Measurements from ENCODE around the gene LMX1B.

LMX1B gene

DNA sequence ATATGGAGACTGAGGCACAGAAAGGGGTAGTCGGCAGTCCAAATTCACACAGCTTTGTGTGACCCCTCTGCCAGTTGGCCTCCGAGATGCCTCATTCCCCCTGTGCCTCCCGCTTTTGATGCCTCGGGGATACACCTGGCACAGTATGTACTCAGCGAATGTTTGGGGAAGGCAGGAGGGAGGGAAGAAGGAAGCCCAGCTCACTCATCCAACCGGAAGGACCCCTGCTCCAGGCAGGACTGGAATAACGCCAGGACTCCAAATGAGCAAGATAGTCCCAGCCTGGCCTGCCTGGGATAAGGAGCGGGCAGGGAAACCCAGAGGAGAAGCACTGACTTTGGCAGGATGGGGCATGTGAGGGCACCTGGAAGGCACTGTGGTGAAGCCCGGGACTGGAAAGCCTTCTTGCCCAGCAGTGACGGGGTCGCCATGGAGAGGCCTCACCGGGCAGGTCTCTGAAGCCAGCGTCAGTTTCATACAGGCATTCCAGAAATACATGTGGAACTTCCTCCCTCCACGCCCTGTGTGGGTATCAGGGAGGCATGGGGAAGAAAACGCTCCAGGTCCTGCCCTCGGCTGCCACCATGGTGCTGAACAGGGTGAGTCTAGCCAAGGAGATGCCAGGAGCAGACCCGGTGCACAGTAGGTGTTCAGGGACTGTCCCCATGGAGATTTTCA, 20.3 kb downstream of the LMX1B start:
- no peaks in the 10 kb centered on the region for H3K27me3 ChIP-seq (ENCODE audit: low read length)
- no peaks in the 10 kb centered on the region for H3K9me2 ChIP-seq (replicated peaks; ENCODE audit: insufficient read depth, low read length)
- no peak overlapping the region for H3K27ac ChIP-seq (ENCODE audit: low read depth, low read length)
- H3K4me3 ChIP-seq (ENCODE audit: insufficient read depth, low read length, poor library complexity, severe bottlenecking): no peak overlapping the region
- H3K36me3 ChIP-seq (ENCODE audit: low read length): no peaks in the 10 kb centered on the region
- H3K9ac ChIP-seq (ENCODE audit: low read length): no peak overlapping the region
- H3K4me2 ChIP-seq (ENCODE audit: low read depth, low read length, poor library complexity, severe bottlenecking): no peak overlapping the region
- no peaks in the 10 kb centered on the region for H3K9me3 ChIP-seq (ENCODE audit: insufficient read depth, low read length)
- H3K79me2 ChIP-seq (ENCODE audit: insufficient read depth, low read length): no peaks in the 10 kb centered on the region
- H3F3A ChIP-seq (ENCODE audit: insufficient read depth): no peaks in the 10 kb centered on the region
- H4K20me1 ChIP-seq (ENCODE audit: low read depth, low read length): no peaks in the 10 kb centered on the region
- TF ChIP-seq, protein P1, sequence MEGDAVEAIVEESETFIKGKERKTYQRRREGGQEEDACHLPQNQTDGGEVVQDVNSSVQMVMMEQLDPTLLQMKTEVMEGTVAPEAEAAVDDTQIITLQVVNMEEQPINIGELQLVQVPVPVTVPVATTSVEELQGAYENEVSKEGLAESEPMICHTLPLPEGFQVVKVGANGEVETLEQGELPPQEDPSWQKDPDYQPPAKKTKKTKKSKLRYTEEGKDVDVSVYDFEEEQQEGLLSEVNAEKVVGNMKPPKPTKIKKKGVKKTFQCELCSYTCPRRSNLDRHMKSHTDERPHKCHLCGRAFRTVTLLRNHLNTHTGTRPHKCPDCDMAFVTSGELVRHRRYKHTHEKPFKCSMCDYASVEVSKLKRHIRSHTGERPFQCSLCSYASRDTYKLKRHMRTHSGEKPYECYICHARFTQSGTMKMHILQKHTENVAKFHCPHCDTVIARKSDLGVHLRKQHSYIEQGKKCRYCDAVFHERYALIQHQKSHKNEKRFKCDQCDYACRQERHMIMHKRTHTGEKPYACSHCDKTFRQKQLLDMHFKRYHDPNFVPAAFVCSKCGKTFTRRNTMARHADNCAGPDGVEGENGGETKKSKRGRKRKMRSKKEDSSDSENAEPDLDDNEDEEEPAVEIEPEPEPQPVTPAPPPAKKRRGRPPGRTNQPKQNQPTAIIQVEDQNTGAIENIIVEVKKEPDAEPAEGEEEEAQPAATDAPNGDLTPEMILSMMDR (IDR thresholded peaks at IDR 0.05; ENCODE audit: insufficient read depth, low read length, poor library complexity, severe bottlenecking): no peak
- no peak for TF ChIP-seq EZH2phosphoT487 (conservative IDR thresholded peaks at IDR 0.05; ENCODE audit: low read length)
- no peak overlapping the region for H2AFZ ChIP-seq (ENCODE audit: low read depth, low read length, severe bottlenecking)

DNA sequence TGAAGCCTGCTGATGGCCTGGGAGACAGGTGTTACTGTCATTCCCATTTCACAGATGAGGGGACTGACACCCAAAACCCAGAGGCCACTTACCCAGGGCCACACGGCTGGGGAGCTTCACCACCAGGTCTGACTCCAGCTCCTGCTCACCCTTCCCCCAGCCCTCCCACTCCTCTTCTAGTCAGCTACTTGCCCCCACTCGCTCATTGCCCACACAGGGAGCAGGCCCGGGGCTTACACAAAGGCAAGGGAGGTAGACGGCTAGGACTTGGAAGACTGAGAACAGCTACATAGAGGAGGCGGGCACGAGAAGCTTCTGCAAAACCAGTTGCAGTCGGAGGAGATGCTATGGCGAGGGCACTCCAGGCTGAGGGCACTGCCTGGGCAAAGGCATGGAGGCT, 21.3 kb downstream of the LMX1B start:
- Histone ChIP-seq H3K27me3 (ENCODE audit: low read length) (no peaks in the 10 kb centered on the region), H4K20me1 (ENCODE audit: low read depth, low read length) (no peaks in the 10 kb centered on the region)
- TF ChIP-seq, protein P1 (IDR thresholded peaks at IDR 0.05; ENCODE audit: insufficient read depth, low read length, poor library complexity, severe bottlenecking): no peak
- no peak for TF ChIP-seq EZH2phosphoT487 (conservative IDR thresholded peaks at IDR 0.05; ENCODE audit: low read length)

DNA sequence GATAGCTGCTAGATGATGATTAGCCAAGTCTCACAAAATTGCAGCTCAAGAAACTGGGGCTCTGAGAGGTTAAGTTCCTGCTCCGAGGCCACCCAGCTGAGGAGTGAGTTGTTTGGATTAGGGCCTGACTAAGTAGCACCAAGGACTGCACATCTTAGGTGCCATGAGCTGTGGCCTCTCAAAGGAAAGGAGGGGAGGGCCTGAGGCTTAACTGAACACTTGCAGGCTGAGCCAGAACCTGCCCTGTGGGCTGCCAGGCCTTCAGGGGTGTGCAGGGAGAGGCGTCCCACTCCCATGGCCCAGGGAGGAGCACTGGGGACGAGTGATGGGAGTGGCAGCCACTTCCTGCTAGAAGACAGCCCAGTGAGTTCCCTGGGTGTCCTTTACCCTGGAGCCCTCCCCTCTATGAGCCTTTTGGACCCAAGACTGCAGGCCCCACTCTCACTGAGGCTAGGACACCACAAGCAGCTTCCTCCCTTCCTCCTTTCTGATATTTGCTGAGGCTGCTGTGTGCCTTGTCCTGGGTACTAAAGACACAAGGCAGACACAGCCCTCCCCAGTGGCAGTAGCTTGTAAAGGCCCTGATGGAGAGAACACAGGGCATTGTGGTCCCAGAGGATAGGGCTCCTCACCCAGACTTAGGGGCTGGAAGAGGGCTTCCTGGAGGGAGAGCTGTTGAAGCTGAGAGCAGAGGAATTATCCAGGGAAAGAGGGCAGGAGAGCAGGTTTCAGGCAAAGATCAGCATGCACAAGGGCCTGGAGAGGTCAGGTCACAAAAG, 22.1 kb downstream of the LMX1B start:
- Histone ChIP-seq H3K36me3 (ENCODE audit: low read length) (no peaks in the 10 kb centered on the region), H3K4me3 (ENCODE audit: insufficient read depth, low read length, poor library complexity, severe bottlenecking) (no peak overlapping the region), H3K9ac (ENCODE audit: low read length) (no peak overlapping the region), H4K20me1 (ENCODE audit: low read depth, low read length) (no peaks in the 10 kb centered on the region), H3K27me3 (ENCODE audit: low read length) (no peaks in the 10 kb centered on the region), H3F3A (ENCODE audit: insufficient read depth) (no peaks in the 10 kb centered on the region), H3K27ac (ENCODE audit: low read depth, low read length) (no peak overlapping the region), H3K4me2 (ENCODE audit: low read depth, low read length, poor library complexity, severe bottlenecking) (no peak overlapping the region), H2AFZ (ENCODE audit: low read depth, low read length, severe bottlenecking) (no peak overlapping the region), H3K79me2 (ENCODE audit: insufficient read depth, low read length) (no peaks in the 10 kb centered on the region), H3K9me3 (ENCODE audit: insufficient read depth, low read length) (no peaks in the 10 kb centered on the region), H3K9me2 (replicated peaks; ENCODE audit: insufficient read depth, low read length) (no peaks in the 10 kb centered on the region)
- TF ChIP-seq, protein P1 (IDR thresholded peaks at IDR 0.05; ENCODE audit: insufficient read depth, low read length, poor library complexity, severe bottlenecking): no peak
- no peak for TF ChIP-seq EZH2phosphoT487 (conservative IDR thresholded peaks at IDR 0.05; ENCODE audit: low read length)

More for the DNA sequence above, 21.3 kb downstream of the LMX1B start:
- H3K79me2 ChIP-seq (ENCODE audit: insufficient read depth, low read length): no peaks in the 10 kb centered on the region
- no peak overlapping the region for H2AFZ ChIP-seq (ENCODE audit: low read depth, low read length, severe bottlenecking)
- H3K27ac ChIP-seq (ENCODE audit: low read depth, low read length): no peak overlapping the region
- no peak overlapping the region for H3K9ac ChIP-seq (ENCODE audit: low read length)
- H3K9me2 ChIP-seq (replicated peaks; ENCODE audit: insufficient read depth, low read length): no peaks in the 10 kb centered on the region
- no peaks in the 10 kb centered on the region for H3K9me3 ChIP-seq (ENCODE audit: insufficient read depth, low read length)
- no peak overlapping the region for H3K4me2 ChIP-seq (ENCODE audit: low read depth, low read length, poor library complexity, severe bottlenecking)
- no peaks in the 10 kb centered on the region for H3F3A ChIP-seq (ENCODE audit: insufficient read depth)
- H3K4me3 ChIP-seq (ENCODE audit: insufficient read depth, low read length, poor library complexity, severe bottlenecking): no peak overlapping the region
- no peaks in the 10 kb centered on the region for H3K36me3 ChIP-seq (ENCODE audit: low read length)

Measured in SU-DHL-6 (cell line).